C4-2B (cell line): ENCODE data around the gene KCNJ4.
"Not testable (repeated sequence)": the region's sequence is repeated elsewhere in the genome, so short reads cannot be mapped to it uniquely, and the experiment has no call there.

Experiments
- H3K27ac ChIP-seq: fragments of 450-650 bp; 2 replicates; pipeline ENCODE4 v1.5.1; 2017
- ZFX ChIP-seq: fragments of 450-650 bp; IDR thresholded peaks from 2 replicates; pipeline ENCODE4 v1.6.1; 2017
- TF ChIP-seq, protein P1 (sequence below): fragments of 450-650 bp; conservative IDR thresholded peaks from 2 replicates; pipeline ENCODE4 v1.5.1; 2017; ENCODE audit warnings: mild to moderate bottlenecking

KCNJ4 gene

GRCh38 chr22:38397189-38398085, 57.6 kb downstream of the KCNJ4 start:
- no peak for TF ChIP-seq ZFX
- TF ChIP-seq, protein P1, sequence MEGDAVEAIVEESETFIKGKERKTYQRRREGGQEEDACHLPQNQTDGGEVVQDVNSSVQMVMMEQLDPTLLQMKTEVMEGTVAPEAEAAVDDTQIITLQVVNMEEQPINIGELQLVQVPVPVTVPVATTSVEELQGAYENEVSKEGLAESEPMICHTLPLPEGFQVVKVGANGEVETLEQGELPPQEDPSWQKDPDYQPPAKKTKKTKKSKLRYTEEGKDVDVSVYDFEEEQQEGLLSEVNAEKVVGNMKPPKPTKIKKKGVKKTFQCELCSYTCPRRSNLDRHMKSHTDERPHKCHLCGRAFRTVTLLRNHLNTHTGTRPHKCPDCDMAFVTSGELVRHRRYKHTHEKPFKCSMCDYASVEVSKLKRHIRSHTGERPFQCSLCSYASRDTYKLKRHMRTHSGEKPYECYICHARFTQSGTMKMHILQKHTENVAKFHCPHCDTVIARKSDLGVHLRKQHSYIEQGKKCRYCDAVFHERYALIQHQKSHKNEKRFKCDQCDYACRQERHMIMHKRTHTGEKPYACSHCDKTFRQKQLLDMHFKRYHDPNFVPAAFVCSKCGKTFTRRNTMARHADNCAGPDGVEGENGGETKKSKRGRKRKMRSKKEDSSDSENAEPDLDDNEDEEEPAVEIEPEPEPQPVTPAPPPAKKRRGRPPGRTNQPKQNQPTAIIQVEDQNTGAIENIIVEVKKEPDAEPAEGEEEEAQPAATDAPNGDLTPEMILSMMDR, result no peak
- peak overlapping the region; percentile 80 for H3K27ac ChIP-seq

- H3K27ac ChIP-seq, result not testable (repeated sequence)
Measured at GRCh38 chr22:38396440-38397069, 58.4 kb downstream of the KCNJ4 start.

GRCh38 chr22:38395944-38396343, 59.1 kb downstream of the KCNJ4 start:
- H3K27ac ChIP-seq, result not testable (repeated sequence)

DNA sequence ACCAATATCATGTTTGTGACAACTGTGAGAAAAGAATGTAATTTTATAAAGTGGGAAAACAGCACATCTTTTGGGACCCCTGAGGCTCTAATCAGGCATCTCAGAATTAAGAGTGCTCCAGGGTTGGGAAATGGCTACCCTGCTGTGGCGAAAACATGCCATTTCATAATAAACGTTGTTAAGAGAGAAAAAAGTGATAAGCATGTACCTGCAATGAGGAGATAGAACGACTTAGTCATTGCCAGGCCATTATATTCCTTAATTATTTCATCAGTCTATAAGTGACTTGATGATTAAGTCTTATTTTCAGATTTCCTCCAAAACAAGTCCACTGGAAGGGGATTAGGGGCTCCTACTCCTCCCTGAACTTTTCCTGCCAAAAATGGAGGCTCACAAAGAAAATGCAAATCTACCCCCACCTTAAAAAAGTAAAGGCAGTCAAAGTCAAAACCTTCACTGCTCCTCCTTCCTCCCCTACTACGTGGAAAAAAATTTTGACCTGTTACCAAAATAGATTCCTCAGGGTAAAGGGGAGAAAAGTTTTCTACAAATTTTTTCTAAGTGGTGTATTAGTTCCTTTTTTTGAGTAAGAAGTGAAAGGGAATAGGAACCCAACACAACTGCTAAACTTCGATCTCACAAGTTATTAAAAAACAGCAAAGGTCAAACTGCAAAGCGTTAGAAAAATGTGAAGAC, 59.9 kb downstream of the KCNJ4 start:
- H3K27ac ChIP-seq, result not testable (repeated sequence)

DNA sequence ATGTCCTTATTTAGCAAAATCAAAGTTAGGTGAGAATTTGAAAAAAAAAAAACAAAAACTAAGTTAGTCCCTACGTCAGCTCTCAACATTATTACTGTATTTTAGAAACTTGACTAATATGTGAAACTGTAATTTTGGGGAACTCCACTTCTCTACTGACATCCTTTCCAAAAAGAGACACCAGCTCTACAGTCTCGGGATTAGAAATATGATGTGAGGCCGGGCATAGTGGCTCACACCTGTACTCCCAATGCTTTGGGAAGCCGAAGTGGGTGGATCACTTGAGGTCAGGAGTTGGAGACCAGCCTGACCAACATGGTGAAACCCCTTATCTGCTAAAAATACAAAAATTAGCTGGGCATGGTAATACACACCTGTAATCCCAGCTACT, 65.6 kb downstream of the KCNJ4 start:
- H3K27ac ChIP-seq, result not testable (repeated sequence)

GRCh38 chr22:38388506-38389427, 66.2 kb downstream of the KCNJ4 start:
- H3K27ac ChIP-seq, result not testable (repeated sequence)

GRCh38 chr22:38386918-38387317, 68.1 kb downstream of the KCNJ4 start:
- not testable (repeated sequence) for H3K27ac ChIP-seq

GRCh38 chr22:38383417-38383816, 71.6 kb downstream of the KCNJ4 start:
- TF ChIP-seq ZFX, result no peak
- TF ChIP-seq, protein P1, result no peak
- H3K27ac ChIP-seq, result no peak overlapping the region

GRCh38 chr22:38381371-38381770, 73.6 kb downstream of the KCNJ4 start:
- H3K27ac ChIP-seq, result not testable (repeated sequence)
